KG1 (cell line): ENCODE measurements around the gene APIP.
"Not testable (repeated sequence)": the region's sequence is repeated elsewhere in the genome, so short reads cannot be mapped to it uniquely, and the experiment has no call there.

ENCODE experiments used
- DNase-seq: peaks from one replicate; lab custom pipeline; 2025; lab: John Stamatoyannopoulos, UW

The APIP gene

DNA sequence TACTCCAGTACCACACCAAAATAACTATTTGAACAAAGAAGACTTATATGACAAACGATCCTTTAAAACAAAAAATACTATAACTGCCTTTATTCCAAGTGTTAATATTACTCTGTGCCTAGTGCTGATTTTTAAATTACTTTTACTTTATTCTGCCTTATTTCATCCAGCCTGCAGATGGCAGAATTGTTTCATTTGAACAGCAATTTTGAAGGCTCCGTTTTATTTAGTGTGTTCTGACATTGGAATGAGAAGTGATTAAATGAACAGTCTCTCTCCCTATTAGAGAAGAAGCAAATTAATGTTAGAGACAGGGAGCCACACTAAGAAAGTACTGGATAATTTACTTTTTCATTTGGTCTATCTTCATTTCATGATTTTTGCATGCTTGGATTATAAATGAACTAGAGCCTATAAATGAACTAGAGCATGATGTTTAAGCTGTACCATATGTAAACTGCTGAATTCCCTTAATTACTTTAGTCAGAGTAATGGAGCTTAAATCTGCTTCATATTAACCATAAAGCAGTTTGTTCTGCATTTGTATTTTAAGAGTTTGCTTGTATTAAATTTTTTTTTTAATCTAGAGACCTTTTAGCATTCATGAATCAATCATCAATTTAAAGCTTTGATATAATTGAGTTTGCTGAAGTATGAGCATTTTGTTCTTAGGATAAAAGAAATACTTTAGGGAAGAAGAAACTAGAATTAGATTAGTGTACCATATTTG, 10.1 kb upstream of the APIP start:
- peak; percentile 20 for DNase-seq

DNA sequence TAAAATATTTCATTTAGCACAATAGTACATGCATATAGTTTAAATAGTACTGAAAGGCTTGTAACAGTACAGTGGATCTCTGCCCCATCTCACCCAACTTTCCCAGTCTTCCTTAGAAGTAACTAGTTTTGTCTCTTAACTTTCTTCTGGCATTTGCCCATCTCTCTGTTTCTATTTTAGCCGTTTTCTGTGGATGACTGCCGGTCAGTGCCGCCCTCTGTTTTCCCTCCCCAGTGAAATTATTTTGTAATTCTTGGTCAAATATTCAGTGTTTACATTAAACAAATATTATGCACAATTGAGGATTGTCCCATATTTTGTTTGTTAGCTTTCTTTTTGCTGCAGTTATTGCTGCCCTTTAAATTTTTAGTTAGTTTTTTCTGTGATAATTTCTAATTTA, 8.5 kb upstream of the APIP start:
- DNase-seq = no peak

DNA sequence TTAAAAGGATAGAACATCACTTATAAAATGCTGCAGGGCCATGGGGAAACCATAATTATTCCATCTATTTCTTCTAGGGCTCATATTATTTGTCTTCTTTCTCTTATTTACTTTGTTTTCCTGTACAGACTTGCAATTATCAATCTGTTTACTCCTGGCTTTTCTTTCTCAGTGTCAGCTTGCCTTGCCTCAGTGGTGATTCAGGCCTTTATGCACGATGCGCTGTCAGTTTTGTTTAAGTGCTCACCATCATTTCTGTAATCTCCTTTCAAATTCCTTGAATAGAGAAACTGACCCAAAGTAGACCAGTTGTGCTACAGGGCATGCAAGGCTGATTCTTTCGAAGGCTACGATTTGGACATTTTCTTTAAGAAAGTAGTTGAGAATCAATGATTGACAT, 5.0 kb upstream of the APIP start:
- no peak for DNase-seq

DNA sequence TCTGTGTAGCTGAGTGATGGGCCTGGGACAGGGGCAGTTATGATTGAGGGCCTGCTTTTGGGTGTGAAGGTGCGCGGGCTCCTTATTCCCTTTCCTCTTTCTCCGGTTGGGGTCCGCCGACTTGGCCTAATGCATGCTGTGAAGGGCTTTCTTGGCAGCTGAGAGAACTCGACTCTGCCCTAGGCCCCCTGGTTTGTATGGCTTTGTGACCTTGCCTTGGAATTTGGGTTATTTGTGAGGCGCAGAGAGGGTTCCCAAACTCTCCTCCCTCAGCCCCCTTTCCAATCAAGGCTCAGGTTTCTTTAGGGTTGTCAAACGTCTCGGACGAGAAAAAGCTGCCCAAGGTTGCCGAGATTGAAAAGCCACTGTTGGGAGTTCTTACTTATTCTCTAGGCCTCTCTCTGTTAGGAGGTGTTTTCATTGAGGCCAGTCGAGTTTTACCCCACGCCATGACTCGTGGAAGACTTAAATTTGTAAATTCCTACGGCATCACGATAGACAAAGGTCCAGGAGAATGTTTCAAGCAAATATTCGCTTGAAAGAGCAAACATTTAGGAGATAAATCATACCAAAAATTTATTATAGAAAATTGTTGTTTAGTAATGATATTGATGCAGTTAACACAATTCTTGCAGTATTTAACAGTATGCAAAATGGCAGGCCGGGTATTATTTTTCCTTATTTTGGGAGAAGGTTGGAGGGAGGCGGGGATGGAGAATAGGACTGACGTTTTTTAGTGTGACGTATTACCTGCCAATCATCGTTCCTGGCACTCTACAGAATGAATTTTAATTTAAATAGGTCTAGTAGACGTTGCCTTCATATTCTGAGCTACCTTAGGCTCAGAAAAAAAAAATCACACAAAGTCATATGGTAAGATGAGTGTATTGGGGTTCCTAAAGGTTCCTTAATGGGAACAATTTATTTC, 928 bp upstream of the APIP start:
- DNase-seq = no peak

DNA sequence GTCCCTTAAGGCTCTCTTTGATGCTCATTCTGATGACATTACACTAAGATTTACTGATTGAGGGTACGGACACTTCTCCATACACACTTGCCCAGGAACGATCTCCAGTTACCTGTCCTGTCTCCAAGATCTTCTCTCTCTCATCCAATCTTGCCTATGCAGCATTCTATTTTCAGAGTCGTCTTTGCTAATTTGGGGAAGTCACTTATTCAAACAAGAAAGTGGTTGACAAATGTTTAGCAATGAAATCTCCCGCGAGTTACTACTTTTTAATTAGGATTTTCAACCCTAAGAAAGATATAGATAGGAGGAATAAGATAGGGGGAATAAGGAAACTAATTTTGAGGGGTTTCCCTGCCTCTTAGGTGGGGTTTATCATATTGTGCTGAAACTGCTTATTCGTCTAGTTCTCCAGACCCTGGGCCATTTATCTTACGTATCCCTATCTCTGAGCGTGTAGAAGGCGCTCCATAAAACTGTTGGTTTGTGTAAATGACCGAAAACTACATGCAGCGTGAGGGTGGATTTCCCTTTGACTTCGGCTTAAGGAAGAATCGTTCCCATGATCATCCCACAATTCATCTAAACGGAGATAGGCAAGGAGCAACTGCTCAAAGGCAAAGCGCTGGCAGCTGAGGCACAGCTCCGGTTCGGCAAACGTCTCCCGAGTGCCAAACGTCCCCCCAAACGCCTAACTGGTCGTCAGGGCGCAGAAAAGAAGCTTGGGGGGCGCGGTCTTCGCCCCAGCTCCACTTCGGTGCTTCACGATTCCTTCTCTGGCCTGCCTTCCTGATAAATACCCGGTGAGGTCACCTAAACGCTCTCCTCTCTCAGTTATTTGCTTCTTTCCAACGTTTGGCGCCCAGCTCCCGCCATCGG, 804 bp downstream of the APIP start:
- peak; percentile 82 for DNase-seq

DNA sequence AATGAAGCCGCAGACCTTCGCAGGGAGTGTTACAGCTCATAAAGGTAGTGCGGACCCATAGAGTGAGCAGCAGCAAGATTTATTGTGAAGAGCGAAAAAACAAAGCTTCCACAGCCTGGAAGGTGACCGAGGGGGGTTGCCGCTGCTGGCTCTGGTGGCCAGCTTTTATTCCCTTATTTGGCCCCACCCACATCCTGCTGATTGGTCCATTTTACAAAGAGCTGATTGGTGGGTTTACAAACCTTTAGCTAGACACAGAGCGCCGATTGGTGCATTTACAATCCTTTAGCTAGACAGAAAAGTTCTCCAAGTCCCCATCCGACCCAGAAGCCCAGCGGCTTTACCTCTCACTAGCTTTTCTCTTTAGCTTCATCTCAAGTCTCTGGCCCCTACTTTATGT, 2.6 kb downstream of the APIP start:
- DNase-seq = not testable (repeated sequence)

DNA sequence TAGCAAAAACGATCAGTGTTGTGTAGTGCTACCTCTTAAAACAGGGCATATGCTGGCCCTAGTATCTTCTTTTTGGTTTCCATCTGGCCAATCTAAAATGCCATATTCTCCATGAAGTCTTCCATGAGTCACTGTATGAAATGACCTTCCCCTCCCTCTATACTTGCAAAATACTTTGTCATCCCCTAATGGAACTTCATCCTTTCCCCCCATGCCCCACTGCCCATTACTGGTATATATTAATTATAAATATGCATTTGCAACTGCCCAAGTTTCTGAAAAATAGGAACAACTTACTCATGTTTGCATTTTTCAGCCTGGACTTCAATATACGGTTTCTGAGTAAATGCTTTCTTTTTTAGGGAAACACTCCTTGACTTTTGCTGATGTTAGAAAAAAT, 4.5 kb downstream of the APIP start:
- no peak for DNase-seq

DNA sequence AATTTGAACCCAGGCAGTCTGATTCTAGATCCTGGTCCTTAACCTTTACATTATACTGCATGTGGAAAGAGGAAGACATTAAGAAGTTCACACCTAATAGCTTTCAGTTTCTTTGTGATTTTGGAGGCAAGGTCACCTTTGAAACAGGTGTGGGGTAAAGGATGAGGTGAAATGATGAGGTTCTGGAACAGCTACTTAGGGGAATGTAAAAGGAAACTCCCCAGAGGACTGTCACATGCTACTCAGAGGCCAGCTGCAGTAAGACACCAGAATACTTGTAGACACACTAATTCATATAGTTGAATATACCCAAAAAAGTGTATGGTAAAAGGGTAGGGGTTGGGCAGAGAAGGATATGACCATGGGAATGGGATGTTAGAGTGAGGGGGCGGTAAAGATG, 5.4 kb downstream of the APIP start:
- DNase-seq = no peak

DNA sequence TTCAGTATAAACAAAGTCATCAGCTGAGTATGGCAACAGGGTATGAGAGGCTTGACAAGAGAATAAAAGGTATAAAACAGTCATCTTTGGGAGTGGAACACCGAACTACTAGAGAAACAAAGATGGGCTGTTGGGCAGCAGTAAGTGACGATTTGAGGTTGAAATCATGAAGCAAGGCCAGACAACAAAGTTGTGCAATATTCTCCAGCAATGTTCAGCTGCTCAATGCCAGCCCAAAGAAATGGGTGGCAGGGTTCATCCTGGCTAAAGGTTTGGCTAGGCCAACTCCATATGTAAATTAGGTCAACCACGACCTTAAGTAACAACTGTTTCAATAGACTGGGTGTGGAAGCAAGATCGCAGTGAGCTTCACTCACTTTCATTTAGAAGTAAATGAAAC, 6.2 kb downstream of the APIP start:
- DNase-seq = no peak

DNA sequence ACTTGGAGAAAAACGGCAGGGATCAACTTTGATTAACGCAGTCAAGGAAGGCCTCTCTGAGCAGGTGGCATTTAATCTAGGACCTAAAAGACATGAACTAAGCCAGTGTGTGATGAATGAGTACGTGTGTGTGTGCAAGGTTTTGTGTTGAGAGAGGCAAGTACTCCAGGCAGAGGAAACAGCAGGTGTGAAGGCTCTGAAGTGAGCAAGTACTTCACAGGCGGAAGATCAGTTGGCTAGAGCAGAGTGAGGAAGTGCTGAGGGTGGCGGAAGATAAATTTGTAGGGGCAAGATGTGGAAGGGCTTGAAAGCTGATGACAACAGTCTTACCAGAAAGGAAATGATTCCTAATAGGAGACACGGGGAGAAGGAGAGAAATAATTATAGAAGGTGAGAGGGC, 6.8 kb downstream of the APIP start:
- no peak for DNase-seq

DNA sequence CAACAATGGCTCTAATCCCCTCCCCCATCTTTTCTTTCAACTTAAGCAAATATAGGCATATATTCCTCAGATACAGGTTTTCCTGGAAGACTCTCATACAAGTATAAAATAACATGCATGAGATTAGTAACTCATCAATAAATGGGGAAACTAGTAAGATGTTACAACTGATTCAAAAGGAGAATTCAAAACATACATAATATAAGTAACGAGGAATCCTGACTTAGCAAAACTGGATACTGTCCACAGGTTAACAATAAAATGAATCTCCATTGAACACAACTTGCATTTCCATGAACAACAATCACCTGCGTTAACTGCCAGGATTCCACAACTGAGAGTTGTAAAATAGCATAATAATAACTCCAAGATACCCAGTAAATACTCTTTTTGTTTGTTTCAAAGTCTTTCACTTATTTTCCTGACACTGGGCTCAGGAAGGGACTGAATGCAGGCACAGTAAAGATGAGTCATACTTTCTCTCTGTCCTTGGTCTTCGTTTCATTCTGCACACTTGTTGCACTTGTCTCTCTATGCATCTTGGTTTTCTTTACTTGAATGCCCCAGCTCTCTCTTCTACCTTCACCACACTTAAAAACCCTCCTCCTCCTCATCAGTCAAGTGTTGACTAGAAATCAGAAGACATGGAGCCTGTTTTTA, 8.1 kb downstream of the APIP start:
- DNase-seq = no peak

DNA sequence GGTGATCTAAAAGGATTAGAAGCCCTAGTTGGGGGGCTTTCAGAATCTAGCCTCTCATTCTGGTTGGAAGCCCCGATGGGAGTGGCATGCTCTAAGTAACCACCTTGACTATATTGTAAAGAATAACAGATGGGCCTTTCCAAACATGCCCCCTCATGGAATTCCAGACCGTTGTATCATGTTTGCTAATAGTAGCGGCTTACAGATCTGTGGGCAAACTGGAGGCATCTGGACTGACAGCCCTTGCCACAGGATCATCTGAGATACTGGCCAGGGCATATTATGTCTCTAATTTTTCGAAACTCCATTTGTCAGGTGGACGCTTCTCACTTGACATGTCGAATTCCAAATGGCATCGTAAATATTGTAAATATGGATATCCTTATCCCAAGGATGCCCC, 10.5 kb downstream of the APIP start:
- DNase-seq = no peak

DNA sequence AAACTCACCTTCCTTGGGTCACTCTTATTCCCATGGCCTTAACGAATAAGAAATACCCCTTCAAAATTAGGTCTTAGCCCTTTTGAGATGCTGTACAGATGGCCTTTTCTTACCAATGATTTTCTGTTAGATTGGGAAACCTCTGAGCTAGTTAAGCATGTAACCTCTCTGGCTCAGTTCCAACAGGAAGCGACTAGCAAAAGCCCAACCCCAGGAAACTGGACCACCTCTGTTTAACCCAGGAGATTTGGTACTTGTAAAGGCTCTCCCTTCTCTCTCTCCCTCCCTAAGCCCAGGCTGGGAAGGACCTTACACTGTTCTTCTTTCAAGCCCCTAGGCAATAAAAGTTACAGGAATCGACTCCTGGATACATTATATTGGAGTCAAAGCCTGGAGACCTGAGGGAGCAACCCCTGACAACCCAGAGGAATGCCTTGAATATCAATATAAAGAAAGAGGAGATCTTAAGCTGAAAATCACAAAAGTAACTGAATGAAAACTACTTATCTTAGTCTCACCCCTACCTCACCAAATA, 11.7 kb downstream of the APIP start:
- no peak for DNase-seq

DNA sequence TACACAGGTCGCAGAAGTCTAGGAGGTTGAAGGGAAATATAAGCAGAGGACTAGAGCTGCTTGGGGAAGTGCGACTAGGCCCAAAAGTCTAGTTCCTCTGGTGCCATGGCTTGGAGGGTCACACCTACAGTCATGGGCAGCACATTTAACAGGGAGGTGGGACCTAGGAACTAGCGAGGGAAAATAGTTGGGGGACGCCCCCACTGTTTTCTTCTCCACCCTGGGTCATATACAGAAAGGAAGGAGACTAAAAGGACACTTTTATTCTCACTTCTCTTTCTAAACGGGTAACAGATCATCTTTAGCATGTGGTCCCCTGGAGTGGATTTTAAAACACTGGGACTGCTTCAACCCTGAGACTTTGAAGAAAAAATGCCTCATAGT, 16.6 kb downstream of the APIP start:
- DNase-seq = no peak

DNA sequence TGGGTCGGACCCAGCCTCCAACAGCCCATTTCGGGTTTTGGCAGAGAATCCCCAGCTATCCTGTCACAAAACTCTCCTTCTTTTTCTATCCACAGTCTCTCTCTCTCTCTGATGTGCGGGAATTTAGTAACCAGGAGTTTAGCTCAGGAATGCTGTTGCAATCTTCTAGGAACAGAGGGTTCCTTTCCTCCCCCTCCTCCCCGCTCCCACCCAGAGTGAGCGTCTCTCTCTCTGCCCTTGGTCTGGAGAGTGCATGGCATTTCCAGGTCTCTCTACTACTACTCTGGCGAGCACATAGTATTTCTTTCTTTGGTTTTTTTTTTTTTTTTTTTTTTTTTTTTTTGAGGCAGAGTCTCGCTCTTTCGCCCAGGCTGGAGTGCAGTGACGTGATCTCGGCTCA, 17.7 kb downstream of the APIP start:
- no peak for DNase-seq

DNA sequence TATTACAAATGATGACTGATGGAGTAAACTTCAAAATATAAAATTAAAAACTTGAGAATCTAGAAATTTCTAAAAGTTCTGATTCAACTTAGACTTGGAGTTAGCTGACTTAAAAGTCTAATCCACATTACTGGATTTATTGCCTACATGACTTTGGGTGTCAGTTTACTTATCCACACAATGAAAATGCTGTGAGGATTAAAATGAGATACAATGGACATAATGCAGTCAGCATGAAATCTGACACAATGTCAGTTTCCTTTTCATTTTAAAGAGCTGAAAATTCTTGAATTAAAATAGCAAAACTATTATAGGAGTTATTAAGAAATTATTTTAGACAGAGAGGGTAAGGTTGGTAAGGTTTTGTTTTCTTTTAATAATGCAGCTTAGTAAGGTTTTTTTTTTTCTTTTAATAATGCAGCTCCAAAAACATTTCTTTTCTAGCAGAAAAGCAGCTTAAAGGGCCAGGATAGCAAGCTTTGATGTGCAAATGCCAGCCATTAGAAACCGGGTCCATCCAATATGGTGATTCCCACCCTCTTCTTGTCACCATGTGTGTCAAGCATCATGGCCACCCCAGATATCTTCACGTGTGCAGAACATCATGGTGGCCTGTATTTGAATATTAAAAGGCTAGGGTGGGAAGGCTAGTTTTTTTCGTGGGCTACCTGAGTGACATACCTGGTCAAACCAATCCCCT, 18.9 kb downstream of the APIP start:
- DNase-seq = no peak

DNA sequence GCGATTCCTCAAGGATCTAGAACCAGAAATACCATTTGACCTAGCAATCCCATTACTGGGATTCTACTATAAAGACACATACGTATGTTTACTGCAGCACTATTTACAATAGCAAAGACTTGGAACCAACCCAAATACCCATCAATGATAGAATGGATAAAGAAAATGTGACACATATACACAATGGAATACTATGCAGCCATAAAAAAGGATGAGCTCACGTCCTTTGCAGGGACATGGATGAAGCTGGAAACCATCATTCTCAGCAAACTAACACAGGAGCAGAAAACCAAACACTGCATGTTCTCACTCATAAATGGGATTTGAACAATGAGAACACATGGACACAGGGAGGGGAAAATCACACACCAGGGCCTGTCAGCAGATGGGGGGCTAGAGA, 20.0 kb downstream of the APIP start:
- DNase-seq = not testable (repeated sequence)

DNA sequence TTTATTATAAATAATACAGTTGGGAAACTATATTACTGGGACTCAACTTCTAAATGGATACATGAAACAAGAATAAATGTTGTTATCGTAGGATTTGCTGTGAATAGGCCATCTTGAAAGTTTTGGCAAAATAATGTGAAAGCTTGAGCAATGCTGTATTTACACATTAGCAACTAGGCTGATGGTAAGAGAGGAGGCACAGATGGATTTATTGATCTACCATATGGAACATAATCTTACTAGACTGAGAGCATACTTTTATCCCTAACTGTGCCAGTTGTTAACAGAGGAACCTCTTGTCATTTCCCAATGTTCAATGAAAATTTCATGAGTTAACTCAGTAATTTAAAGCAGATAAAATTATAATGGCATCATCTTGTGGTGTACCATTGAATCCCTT, 22.8 kb downstream of the APIP start:
- no peak for DNase-seq

DNA sequence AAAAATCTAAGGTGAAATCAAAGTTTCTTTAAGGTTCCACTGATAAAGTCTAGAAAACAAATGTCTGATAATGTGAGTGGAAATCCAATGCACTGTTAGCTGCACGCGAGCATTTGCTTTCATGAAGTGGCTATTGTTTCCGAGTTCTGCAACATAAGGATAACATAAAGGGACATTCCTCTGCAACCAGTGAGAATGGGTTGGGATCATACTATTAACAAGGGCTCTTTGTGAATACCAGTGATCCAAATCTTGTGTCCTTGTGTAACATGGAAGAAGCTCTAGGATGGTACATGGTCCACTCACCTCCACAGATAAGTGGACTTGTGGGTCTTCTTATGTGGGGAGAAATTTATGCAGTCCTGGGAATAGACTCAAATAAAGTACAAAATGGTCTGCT, 24.6 kb downstream of the APIP start:
- DNase-seq = no peak

DNA sequence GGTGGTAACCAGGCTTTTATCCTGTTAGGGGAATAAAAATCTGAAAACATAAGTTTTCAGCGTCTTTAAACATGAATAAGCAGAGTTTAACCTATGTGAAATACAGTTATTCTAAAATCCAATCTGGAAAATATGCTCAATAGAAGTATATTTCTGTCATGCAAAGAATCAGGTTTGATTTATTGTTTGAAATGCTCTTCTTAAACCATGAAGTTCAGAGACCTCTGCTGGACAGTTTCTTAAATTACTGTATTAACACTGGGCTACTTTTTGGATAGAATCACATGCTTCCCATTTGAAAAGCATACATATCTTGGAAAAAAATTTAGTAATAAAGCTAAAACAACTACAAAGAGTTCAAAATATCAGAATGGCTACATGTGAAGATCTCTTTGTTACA, 25.4 kb downstream of the APIP start:
- peak; percentile 44 for DNase-seq

DNA sequence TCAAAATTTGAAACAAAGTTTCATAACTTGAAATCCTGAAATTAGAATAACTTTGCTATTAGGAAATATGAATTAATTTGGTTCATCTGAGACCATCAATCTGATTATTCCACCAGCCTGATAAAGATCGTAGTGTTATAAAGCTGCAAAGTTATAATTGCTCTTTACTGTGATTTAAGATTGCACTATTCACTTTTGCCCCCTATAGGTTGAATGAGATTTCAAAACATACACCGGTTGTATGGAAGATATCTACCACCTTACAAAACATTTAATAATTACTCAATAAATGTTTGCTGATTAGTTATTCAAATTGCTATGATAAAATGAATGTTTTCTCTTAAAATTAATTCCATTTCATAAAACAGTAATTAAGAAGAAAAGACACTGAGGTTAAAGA, 26.1 kb downstream of the APIP start:
- DNase-seq = no peak
